Rectal smooth muscle tissue (tissue), 1 donor: ENCODE results near the gene GSG1L2.

Experiments
- H3K27ac ChIP-seq: one replicate; pipeline ENCODE4 v1.7.0; 2013; ENCODE audit warnings: low read depth, low read length, inconsistent platforms
- H3K27me3 ChIP-seq: one replicate; pipeline ENCODE4 v1.7.0; 2013; ENCODE audit warnings: low read length; ENCODE audit not compliant: control insufficient read depth, insufficient read depth
- H3K36me3 ChIP-seq: one replicate; pipeline ENCODE4 v1.7.0; 2013; ENCODE audit warnings: low read length; ENCODE audit not compliant: control insufficient read depth, insufficient read depth
- H3K4me1 ChIP-seq: one replicate; pipeline ENCODE4 v1.7.0; 2013; ENCODE audit warnings: low read length; ENCODE audit not compliant: control insufficient read depth, insufficient read depth
- H3K4me3 ChIP-seq: one replicate; pipeline ENCODE4 v1.7.0; 2013; ENCODE audit warnings: low read length
- H3K9ac ChIP-seq: one replicate; pipeline ENCODE4 v1.7.0; 2013; ENCODE audit warnings: low read length

The GSG1L2 gene

DNA sequence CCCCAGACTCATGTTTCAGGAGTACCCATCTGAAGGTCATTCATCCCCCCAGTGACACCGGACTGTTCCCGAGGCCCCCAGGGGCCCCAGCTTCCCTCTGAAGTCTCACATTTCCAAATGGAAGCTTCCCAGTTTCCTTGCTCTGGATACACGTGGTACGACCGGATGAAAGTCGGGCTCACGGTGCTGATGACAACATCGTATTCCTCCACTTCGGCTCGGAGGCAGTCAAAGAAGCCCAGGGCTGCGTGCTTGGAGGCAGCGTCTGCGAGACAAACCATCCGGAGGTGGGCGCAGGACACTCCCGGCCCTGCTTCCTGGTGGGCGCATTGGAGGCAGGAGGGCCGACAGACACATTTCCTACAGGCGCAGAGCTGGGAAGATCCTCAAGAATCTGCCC is 49.2 kb downstream of the GSG1L2 start:
- Histone ChIP-seq H3K27me3 (no peaks in the 10 kb centered on the region), H3K9ac (no peak overlapping the region), H3K4me1 (no peaks in the 10 kb centered on the region), H3K36me3 (no peaks in the 10 kb centered on the region), H3K4me3 (no peak overlapping the region), H3K27ac (no peak overlapping the region)

DNA sequence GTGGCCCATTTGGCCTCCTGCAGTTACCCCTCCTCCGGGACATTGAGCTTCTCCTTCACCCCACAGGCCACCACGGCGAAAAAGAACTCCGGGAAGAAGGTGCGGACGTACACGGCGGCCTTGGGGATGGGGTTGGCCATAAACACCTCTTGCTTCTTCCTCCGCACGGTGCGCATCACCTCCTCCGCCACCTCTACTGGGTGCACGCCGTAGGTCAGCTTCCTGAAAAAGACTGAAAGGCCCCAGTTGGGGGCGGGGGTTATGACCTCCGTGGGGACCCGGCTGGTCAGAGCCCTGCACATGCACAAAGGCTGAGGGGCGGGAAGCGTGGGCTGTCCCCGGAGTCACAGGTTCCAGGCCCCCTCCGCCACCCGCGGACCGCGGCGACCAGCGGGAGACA is 50.4 kb downstream of the GSG1L2 start:
- no peak overlapping the region for H3K27ac ChIP-seq
- no peaks in the 10 kb centered on the region for H3K27me3 ChIP-seq
- no peak overlapping the region for H3K4me3 ChIP-seq
- no peaks in the 10 kb centered on the region for H3K36me3 ChIP-seq
- no peak overlapping the region for H3K9ac ChIP-seq
- H3K4me1 ChIP-seq = no peaks in the 10 kb centered on the region

DNA sequence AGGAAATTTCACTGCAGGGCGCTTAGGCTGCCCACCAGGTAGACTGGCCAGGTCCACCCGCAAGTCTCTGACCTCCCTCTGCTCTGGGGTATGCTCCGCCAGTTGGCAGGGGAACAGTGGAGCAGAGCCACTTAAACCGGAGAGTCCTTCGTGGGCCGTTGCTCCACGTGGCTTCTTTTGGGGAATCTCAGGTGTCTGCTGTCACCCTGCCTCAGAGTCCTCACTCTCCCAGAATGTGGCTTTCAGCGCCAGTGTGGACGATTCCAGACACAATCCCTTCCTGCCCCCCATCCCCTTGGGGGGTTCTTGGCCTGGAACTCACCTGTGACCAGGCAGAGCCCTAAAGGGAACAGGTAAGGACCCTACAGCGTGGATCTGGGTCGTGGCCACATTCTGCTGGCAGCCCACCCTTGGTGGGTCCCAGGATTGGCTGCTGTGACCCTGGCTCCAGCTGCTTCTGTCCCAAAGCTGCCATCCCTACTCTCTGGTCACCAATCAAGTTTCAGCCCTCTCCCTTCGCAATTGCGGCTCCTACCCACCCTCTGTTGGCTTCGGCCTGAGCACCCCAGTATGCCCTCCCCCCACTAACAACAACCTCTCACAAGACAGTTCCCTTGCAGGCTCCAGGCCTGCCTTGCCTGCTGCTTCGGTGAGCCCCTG is 52.7 kb downstream of the GSG1L2 start:
- H3K4me3 ChIP-seq = no peak overlapping the region
- no peaks in the 10 kb centered on the region for H3K4me1 ChIP-seq
- no peak overlapping the region for H3K9ac ChIP-seq
- no peak overlapping the region for H3K27ac ChIP-seq
- H3K36me3 ChIP-seq = no peaks in the 10 kb centered on the region
- H3K27me3 ChIP-seq = no peaks in the 10 kb centered on the region

DNA sequence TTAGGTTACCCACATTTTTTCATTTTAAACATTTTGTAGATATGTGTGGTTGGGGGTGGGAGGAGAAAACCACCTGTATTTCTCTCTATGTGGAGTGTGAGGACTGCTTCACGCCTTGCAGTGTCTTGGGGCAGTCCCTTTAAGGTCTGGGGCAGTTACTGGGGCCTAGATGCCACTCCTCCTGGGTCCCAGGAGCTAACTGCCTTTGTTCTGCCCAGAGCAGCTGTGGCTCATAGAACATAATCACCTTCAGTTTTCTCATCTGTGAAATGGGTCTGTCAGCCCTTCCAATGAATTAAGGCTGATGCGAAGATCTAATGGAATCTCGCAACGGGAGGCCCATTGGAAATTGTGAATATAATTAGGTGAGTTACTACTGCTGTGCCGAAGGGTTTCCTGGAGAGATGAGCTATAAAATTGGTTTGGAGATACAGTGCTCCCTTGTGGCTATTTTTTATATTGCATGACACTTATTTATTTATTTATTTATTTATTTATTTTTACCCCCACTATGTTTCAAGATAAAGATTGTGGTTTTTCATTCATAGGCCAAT is 53.4 kb downstream of the GSG1L2 start:
- Histone ChIP-seq H3K4me1 (no peaks in the 10 kb centered on the region), H3K36me3 (no peaks in the 10 kb centered on the region), H3K4me3 (no peak overlapping the region), H3K27me3 (no peaks in the 10 kb centered on the region), H3K27ac (no peak overlapping the region), H3K9ac (no peak overlapping the region)

DNA sequence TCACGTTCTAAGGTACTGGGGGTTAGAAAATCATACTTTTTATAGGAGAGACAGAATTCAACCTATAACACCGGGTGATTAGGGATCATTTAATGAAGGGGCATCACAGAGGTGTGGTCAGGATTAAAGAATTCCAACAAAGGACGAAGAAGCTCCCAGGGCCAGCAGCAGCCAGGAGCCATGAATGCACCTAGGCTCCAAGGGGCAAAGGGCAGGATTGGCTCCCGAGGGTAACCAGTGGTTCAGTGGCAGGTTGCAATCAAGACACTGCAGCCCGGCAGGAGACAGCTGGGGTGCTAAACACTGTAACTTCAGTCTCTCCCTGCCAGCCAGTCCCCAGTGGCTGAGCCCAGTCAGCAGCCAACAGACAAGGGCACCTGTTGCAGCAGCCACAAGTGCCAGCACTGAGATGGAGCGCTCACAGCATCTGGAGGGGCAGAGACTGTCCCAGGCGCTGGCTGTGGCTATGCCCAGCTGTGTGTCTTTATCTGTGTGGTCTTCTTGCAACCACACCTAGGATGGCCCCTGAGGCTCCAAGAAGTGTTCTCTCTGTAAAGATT is 54.4 kb downstream of the GSG1L2 start:
- Histone ChIP-seq H3K4me3 (no peak overlapping the region), H3K4me1 (no peaks in the 10 kb centered on the region), H3K27ac (no peak overlapping the region), H3K9ac (no peak overlapping the region), H3K36me3 (no peaks in the 10 kb centered on the region), H3K27me3 (no peaks in the 10 kb centered on the region)

DNA sequence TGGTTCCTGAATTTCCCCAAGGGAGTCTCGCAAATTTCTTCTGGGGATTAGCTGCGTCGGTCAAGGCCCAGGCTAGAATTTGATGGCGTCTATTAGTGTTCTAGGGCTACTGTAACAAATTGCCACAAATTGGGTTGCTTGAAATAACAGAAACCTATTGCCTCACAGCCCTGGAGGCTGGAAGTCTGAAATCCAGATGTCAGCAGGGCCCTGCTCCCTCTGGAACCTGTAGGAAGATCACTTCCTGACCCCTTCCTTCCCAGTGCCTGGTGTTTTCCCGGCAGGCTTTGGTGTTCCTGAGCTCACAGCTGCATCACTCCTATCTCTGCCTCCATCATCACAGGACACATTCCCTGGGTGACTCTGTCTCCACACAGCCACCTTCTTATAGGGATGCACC is 54.9 kb downstream of the GSG1L2 start:
- no peaks in the 10 kb centered on the region for H3K36me3 ChIP-seq
- H3K27ac ChIP-seq = no peak overlapping the region
- no peak overlapping the region for H3K9ac ChIP-seq
- no peaks in the 10 kb centered on the region for H3K4me1 ChIP-seq
- H3K27me3 ChIP-seq = no peaks in the 10 kb centered on the region
- H3K4me3 ChIP-seq = no peak overlapping the region

DNA sequence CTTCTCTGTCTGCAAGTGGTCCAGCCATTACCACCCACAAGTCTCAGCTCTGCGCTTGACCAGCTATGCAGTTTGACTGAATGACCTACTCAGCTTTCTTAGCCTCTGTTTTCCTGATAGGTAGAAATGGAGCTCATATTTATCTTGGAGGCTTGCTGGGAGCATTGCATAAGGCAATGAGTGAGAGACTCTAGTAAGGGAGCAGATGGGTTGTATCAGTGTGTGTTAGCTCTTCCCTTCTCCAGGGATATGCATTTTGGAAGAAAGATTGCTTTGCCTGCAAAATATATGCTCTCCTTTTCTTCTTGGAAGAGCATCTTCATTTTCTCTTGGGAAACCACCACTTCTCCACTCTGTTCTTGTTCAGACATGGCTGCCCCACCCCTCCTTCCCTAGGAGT is 56.6 kb downstream of the GSG1L2 start:
- Histone ChIP-seq H3K36me3 (no peaks in the 10 kb centered on the region), H3K4me1 (no peaks in the 10 kb centered on the region), H3K27ac (no peak overlapping the region), H3K27me3 (no peaks in the 10 kb centered on the region), H3K9ac (no peak overlapping the region), H3K4me3 (no peak overlapping the region)

DNA sequence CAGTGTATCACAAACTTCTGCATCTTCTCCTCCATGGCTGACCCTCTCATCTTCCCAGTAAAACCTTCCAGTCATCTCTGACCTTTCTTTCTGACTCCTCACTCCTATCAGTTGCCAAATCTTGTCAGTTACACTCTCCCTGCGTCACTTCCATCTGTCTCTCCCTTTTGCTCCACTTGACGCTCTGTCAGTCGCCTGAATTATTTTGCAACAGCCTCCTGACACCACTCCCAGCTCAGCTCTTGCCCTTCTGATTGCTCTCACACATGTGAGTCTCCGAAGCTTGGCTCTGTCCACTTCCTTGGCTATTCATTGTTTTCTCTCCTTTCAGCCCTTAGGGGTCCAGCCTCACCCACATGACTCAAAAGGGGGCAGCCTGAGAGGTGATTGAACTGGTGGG is 58.2 kb downstream of the GSG1L2 start:
- no peaks in the 10 kb centered on the region for H3K4me1 ChIP-seq
- no peaks in the 10 kb centered on the region for H3K27me3 ChIP-seq
- H3K27ac ChIP-seq = no peak overlapping the region
- no peaks in the 10 kb centered on the region for H3K36me3 ChIP-seq
- no peak overlapping the region for H3K9ac ChIP-seq
- no peak overlapping the region for H3K4me3 ChIP-seq

DNA sequence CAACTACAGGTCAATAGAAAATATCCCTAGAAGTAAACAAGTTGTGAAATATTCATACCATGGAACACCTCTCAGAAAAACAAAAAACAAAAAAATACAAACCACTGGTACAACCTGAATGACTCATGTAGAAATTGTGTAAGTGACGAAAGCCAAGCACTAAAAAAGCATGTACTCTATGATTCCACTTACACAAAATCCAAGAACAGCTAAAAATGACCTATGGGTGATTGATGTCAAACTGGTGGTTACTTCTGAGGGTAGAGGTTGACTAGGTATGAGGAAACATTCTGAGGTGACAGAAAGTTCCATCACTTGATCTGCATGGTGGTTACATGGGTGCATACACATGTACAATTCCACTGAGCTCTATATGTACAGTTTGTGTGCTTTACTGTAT is 61.6 kb downstream of the GSG1L2 start:
- H3K4me1 ChIP-seq = no peaks in the 10 kb centered on the region
- H3K9ac ChIP-seq = no peak overlapping the region
- H3K4me3 ChIP-seq = no peak overlapping the region
- H3K36me3 ChIP-seq = no peaks in the 10 kb centered on the region
- H3K27ac ChIP-seq = no peak overlapping the region
- no peaks in the 10 kb centered on the region for H3K27me3 ChIP-seq

DNA sequence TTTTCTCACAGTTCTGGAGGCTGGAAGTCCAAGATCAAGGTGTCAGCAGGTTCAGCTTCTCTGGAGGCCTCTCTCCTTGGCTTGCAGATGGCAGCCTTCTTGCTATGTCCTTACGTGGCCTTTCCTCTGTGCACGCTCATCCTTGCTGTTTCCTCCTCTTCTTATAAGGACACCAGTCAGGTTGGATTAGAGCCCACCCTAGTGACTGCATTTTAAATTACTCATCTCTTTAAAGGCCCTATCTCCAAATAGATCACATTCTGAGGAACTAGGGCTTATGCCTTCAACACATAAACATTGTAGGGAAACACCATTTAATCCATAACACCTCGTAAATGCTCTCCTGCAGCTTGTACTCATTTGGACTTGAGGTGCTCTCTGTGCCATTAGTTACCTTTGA is 66.8 kb downstream of the GSG1L2 start:
- Histone ChIP-seq H3K9ac (no peak overlapping the region), H3K4me1 (no peaks in the 10 kb centered on the region), H3K27ac (no peak overlapping the region), H3K36me3 (no peaks in the 10 kb centered on the region), H3K27me3 (no peaks in the 10 kb centered on the region), H3K4me3 (no peak overlapping the region)
